Measurements from ENCODE around the gene DNAAF3. TPM values are rescaled to one million over a fixed set of nuclear protein-coding genes. Genes with fewer than 3 reads are reported as not detected.

The DNAAF3 gene
- total RNA-seq, 1 donor from 2014 or later = 2.4 TPM

- Mint-ChIP-seq H3K4me1 (ENCODE audit: low read depth, unreplicated experiment) (peaks cover 11% of the 10 kb centered on the region), H3K36me3 (ENCODE audit: unreplicated experiment) (peaks cover 5% of the 10 kb centered on the region), H3K9me3 (ENCODE audit: unreplicated experiment) (peaks cover 16% of the 10 kb centered on the region), H3K27ac (ENCODE audit: unreplicated experiment) (no peak overlapping the region), H3K4me3 (ENCODE audit: unreplicated experiment) (no peak overlapping the region), H3K27me3 (ENCODE audit: unreplicated experiment) (peaks cover 25% of the 10 kb centered on the region)
- DNase-seq = no peak
- no peak for TF ChIP-seq CTCF (IDR thresholded peaks at IDR 0.05; ENCODE audit: partially characterized antibody, unreplicated experiment)
Measured at GRCh38 chr19:55176076-55176475, 9.7 kb upstream of the DNAAF3 start.

- TF ChIP-seq CTCF (IDR thresholded peaks at IDR 0.05; ENCODE audit: partially characterized antibody, unreplicated experiment) = no peak
- no peak overlapping the region for H3K27ac Mint-ChIP-seq (ENCODE audit: unreplicated experiment)
- peaks cover 16% of the 10 kb centered on the region for H3K9me3 Mint-ChIP-seq (ENCODE audit: unreplicated experiment)
- peak overlapping the region; percentile 42 for H3K4me3 Mint-ChIP-seq (ENCODE audit: unreplicated experiment)
- no peak for DNase-seq
- H3K27me3 Mint-ChIP-seq (ENCODE audit: unreplicated experiment) = peaks cover 23% of the 10 kb centered on the region
- H3K4me1 Mint-ChIP-seq (ENCODE audit: low read depth, unreplicated experiment) = peaks cover 11% of the 10 kb centered on the region
- peaks cover 5% of the 10 kb centered on the region for H3K36me3 Mint-ChIP-seq (ENCODE audit: unreplicated experiment)
Measured at GRCh38 chr19:55175117-55175867, 8.9 kb upstream of the DNAAF3 start.

- Mint-ChIP-seq H3K27ac (ENCODE audit: unreplicated experiment) (no peak overlapping the region), H3K9me3 (ENCODE audit: unreplicated experiment) (peaks cover 14% of the 10 kb centered on the region), H3K4me3 (ENCODE audit: unreplicated experiment) (peak overlapping the region; percentile 77), H3K4me1 (ENCODE audit: low read depth, unreplicated experiment) (peaks cover 11% of the 10 kb centered on the region), H3K36me3 (ENCODE audit: unreplicated experiment) (peaks cover 5% of the 10 kb centered on the region), H3K27me3 (ENCODE audit: unreplicated experiment) (peaks cover 22% of the 10 kb centered on the region)
- no peak for TF ChIP-seq CTCF (IDR thresholded peaks at IDR 0.05; ENCODE audit: partially characterized antibody, unreplicated experiment)
- DNase-seq = no peak
Measured at GRCh38 chr19:55174425-55175116, 8.2 kb upstream of the DNAAF3 start.

GRCh38 chr19:55173714-55174409 is 7.4 kb upstream of the DNAAF3 start:
- Mint-ChIP-seq H3K27ac (ENCODE audit: unreplicated experiment) (no peak overlapping the region), H3K4me1 (ENCODE audit: low read depth, unreplicated experiment) (peaks cover 11% of the 10 kb centered on the region), H3K4me3 (ENCODE audit: unreplicated experiment) (peak overlapping the region; percentile 77), H3K9me3 (ENCODE audit: unreplicated experiment) (peaks cover 14% of the 10 kb centered on the region), H3K36me3 (ENCODE audit: unreplicated experiment) (peaks cover 5% of the 10 kb centered on the region), H3K27me3 (ENCODE audit: unreplicated experiment) (peaks cover 25% of the 10 kb centered on the region)
- DNase-seq = peak; percentile 75
- no peak for TF ChIP-seq CTCF (IDR thresholded peaks at IDR 0.05; ENCODE audit: partially characterized antibody, unreplicated experiment)

Data from glutamatergic neuron (in vitro differentiated cells).